GM21529 (cell line): ENCODE measurements around the gene PCDHGA2.

ENCODE experiments used
- ATAC-seq: cut with Tn5 transposase; IDR thresholded peaks from one replicate; pipeline ENCODE4 v1.9.1; 2021; ENCODE audit not compliant: unreplicated experiment

The PCDHGA2 gene

GRCh38 chr5:141382469-141383294 is 44.1 kb downstream of the PCDHGA2 start, which contains the start of gene PCDHGA7:
PCDHGA7 (plus strand) TSS chr5:141382742; CDS start chr5:141382900, 158 bp downstream.
- ATAC-seq, result no peak

- ATAC-seq, result no peak
Measured at GRCh38 chr5:141383345-141383744, 44.8 kb downstream of the PCDHGA2 start.

- no peak for ATAC-seq
Measured at GRCh38 chr5:141384471-141385267, 46.1 kb downstream of the PCDHGA2 start.

GRCh38 chr5:141387557-141388311 is 49.2 kb downstream of the PCDHGA2 start, which contains the start of gene PCDHGB4:
PCDHGB4 (plus strand) TSS chr5:141387698; CDS start chr5:141387885, 187 bp downstream.
- peak; percentile 89 for ATAC-seq

GRCh38 chr5:141388661-141389060 is 50.1 kb downstream of the PCDHGA2 start:
- ATAC-seq, result no peak

GRCh38 chr5:141389153-141390042 is 50.8 kb downstream of the PCDHGA2 start:
- ATAC-seq, result no peak

- ATAC-seq, result no peak
Measured at GRCh38 chr5:141392429-141393198, 54.1 kb downstream of the PCDHGA2 start, which contains the start of gene PCDHGA8. PCDHGA8 (plus strand) TSS chr5:141392633; CDS start chr5:141392814, 181 bp downstream.
